ENCODE results near the gene PDRG1. TPM values are rescaled to one million over a fixed set of nuclear protein-coding genes. Genes with fewer than 3 reads are reported as not detected.

The PDRG1 gene
- total and polyA plus RNA-seq, 12 donors, result 6.4 to 12.8 (median 7.5) TPM

DNA sequence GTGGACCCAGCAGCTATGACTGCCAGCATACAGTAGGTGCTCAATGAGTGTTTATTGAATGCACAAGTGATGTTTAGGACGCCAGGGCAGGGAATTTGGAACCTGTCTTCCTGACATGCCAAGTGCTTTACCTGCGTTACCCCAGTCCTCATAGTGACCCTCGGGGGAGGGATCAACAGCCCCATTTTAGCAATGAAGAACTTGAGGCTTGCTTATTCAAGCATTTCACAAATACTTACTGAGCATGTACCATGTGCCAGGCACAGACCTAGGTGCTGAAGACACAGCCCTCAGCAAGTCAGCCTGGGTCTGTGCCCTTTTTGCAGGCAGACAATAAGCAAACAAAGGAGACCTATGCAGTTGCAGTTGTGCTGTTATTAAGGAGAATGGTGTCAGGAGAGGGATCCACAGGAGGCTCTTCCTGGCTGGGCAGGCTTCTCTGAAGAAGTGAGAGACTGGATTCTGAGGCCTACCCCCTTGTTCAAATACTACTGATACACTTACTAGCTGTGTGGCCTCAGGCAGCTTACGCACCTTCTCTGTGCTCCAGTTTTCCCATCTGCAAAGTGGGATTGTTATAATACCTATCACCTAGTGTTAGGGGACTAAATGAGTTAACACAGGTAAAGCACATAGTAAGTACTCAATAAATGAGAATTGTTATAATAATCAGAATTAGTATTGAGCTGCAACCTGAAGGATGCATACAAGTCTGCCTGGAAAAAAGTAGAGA is 41.6 kb downstream of the PDRG1 start:
- Histone ChIP-seq H3K27me3 (no peaks in the 10 kb centered on the region), H3K4me1 (no peaks in the 10 kb centered on the region), H3K9me3 (no peaks in the 10 kb centered on the region), H3K36me3 (no peaks in the 10 kb centered on the region), H3K4me3 (no peak overlapping the region), H3K27ac (no peak overlapping the region)
- ATAC-seq (no peak), DNase-seq (no peak)
- intact Hi-C loops (cut with DNase I), result no loop called here
- TF ChIP-seq, protein P1, sequence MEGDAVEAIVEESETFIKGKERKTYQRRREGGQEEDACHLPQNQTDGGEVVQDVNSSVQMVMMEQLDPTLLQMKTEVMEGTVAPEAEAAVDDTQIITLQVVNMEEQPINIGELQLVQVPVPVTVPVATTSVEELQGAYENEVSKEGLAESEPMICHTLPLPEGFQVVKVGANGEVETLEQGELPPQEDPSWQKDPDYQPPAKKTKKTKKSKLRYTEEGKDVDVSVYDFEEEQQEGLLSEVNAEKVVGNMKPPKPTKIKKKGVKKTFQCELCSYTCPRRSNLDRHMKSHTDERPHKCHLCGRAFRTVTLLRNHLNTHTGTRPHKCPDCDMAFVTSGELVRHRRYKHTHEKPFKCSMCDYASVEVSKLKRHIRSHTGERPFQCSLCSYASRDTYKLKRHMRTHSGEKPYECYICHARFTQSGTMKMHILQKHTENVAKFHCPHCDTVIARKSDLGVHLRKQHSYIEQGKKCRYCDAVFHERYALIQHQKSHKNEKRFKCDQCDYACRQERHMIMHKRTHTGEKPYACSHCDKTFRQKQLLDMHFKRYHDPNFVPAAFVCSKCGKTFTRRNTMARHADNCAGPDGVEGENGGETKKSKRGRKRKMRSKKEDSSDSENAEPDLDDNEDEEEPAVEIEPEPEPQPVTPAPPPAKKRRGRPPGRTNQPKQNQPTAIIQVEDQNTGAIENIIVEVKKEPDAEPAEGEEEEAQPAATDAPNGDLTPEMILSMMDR (IDR thresholded peaks at IDR 0.05), result no peak
- WGBS, 2 donors, result 84 to 87% methylated on average over 4 of the region's 4 CpGs

DNA sequence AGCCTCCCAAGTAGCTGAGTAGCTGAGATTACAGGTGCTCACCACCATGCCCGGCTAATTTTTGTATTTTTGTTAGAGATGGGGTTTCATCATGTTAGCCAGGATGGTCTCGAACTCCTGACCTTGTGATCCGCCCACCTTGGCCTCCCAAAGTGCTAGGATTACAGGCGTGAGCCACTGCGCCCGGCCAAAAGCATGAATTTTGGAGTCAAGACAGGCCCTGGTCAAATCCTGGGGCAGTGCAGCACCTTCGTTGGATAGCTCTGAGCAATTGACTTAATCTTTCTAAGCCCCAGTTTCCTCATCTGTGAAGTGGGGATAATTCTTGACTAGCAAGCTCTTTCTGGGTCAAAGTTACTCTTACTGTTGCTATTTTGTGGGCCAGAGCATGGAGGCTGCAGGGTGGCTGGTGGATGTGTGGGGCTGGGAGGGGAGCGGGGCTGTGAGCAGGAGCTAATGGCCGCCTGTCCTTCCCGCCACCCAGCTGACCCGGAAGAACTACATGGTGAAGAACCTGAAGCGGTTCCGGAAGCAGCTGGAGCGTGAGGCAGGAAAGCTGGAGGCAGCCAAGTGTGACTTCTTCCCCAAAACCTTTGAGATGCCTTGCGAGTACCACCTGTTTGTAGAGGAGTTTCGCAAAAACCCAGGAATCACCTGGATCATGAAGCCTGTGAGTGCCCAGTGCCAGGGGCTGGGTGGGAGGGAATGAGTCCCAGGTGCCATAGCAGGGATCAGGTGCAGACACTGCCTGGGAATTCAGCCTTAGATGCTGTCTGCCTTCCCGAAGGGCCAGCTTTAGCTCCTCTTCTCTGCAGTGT is 42.4 kb downstream of the PDRG1 start:
- TF ChIP-seq, protein P1 (IDR thresholded peaks at IDR 0.05), result no peak
- no peaks in the 10 kb centered on the region for H3K9me3 ChIP-seq
- H3K27ac ChIP-seq, result no peak overlapping the region
- H3K27me3 ChIP-seq, result no peaks in the 10 kb centered on the region
- intact Hi-C loops (cut with DNase I), result no loop called here
- WGBS, 2 donors, result 87 to 92% methylated on average over 17 of the region's 17 CpGs
- no peak overlapping the region for H3K4me3 ChIP-seq
- no peak for ATAC-seq
- no peaks in the 10 kb centered on the region for H3K4me1 ChIP-seq
- no peaks in the 10 kb centered on the region for H3K36me3 ChIP-seq
- no peak for DNase-seq

DNA sequence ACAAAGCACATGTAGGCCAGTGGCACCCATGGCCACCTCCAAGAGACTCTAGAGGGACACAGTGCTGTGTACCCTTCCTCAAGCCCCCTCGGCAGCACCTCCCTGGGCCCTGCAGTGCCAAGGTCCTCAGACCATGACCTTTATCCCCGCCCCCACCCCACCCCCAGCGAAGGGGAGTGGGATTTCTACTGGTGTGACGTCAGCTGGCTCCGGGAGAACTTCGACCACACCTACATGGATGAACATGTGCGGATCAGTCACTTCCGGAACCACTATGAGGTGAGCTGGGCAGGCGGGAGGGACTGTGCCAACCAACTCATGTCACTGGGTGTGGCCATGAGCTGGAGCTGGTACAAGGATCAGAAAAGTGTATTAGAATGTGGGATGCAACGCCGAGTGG is 43.4 kb downstream of the PDRG1 start:
- Histone ChIP-seq H3K27ac (no peak overlapping the region), H3K4me3 (no peak overlapping the region), H3K4me1 (no peaks in the 10 kb centered on the region), H3K27me3 (no peaks in the 10 kb centered on the region), H3K9me3 (no peaks in the 10 kb centered on the region), H3K36me3 (no peaks in the 10 kb centered on the region)
- DNase-seq (no peak), ATAC-seq (no peak)
- intact Hi-C loops (cut with DNase I), result no loop called here
- 86 to 89% methylated on average over 11 of the region's 11 CpGs for WGBS, 2 donors
- TF ChIP-seq, protein P1 (IDR thresholded peaks at IDR 0.05), result no peak

DNA sequence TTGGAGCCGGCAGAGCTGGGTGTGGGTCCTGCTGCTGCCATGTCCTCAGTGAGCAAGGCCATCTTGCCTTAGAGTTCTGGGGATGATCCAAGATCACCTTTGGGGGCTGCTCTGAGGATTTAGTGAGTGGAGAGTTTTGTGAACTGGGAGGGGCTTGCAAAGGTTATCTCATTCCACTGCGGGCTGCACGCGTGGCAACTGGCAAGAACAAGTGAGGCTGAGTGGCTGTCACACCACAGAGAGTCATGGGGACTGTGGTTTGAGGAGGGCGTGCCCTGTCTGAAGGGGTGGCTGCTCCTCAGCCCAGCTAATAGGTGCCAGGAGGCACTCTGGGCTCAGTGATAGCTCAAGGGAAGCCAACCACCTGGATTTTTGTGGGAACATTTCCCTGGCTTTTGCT is 43.8 kb downstream of the PDRG1 start:
- Histone ChIP-seq H3K4me3 (no peak overlapping the region), H3K9me3 (no peaks in the 10 kb centered on the region), H3K36me3 (no peaks in the 10 kb centered on the region), H3K27me3 (no peaks in the 10 kb centered on the region), H3K4me1 (no peaks in the 10 kb centered on the region), H3K27ac (no peak overlapping the region)
- ATAC-seq (no peak), DNase-seq (no peak)
- TF ChIP-seq, protein P1 (IDR thresholded peaks at IDR 0.05), result no peak
- intact Hi-C loops (cut with DNase I), result no loop called here
- WGBS, 2 donors, result 67 to 69% methylated on average over 5 of the region's 5 CpGs
